Motor neuron (in vitro differentiated cells): Measurements from ENCODE around the gene TRMT44. TPM values are rescaled to one million over a fixed set of nuclear protein-coding genes. Genes with fewer than 3 reads are reported as not detected.
A peak's percentile ranks its signal among the peaks of the same experiment; 100 is the strongest.
"Not testable (repeated sequence)": the region's sequence is repeated elsewhere in the genome, so short reads cannot be mapped to it uniquely, and the experiment has no call there.

Experiments
- ATAC-seq, 8 experiments: fragments of 200-7000 bp; cut with Tn5 transposase; replicated peaks in 6 of 8; 2 replicates each; pipeline ENCODE4 v1.8.0; 2021; ENCODE audit warnings: mild to moderate bottlenecking in 8 of 8, moderate library complexity in 8 of 8
- H3K27ac ChIP-seq, 2 donors: fragments of 250-450 bp; sonication (Bioruptor Pico); 2 replicates each; pipeline ENCODE4 v1.9.0; 2021; ENCODE audit warnings: antibody characterized with exemption in 2 of 2, mild to moderate bottlenecking in 2 of 2, moderate library complexity in 1 of 2
- H3K4me1 ChIP-seq, 2 donors: fragments of 250-450 bp; sonication (Bioruptor Pico); replicated peaks in 1 of 2; 2 replicates each; pipeline ENCODE4 v1.6.1; 2021; ENCODE audit warnings: antibody characterized with exemption in 2 of 2, mild to moderate bottlenecking in 2 of 2, moderate library complexity in 1 of 2
- H3K4me3 ChIP-seq, 5 donors: fragments of 250-450 bp; sonication (Bioruptor Pico); 2 replicates each; pipeline ENCODE4 v1.9.0; 2021; ENCODE audit warnings: antibody characterized with exemption in 5 of 5, mild to moderate bottlenecking in 5 of 5, moderate library complexity in 4 of 5
- WGBS, 10 experiments: fragments of 450-650 bp; shearing (Covaris generic); methylation state at CpG; one replicate each; pipeline ENCODE4 v1.0.0; 2022; 5-methylcytosine and 5-hydroxymethylcytosine counted together
- in situ Hi-C, 9 experiments: fragments of 400-800 bp; cut with MboI; loops; one replicate each; pipeline ENCODE4 v1.15.0; 2021; ENCODE audit warnings: low sequenced_read_pairs in 9 of 9, low pct_unique_long_range_greater_than_20kb in 2 of 9; ENCODE audit not compliant: unreplicated experiment in 9 of 9
- total RNA-seq, 8 experiments: library from RNA; unstranded; fragments of 300-600 nt; gene quantifications; 2 replicates each; pipeline versions ENCODE4 v1.2.3 to v1.2.4, GENCODE V29; 2022

Gene TRMT44
- total RNA-seq, 8 experiments from 2014 or later: 7.9 to 18.4 (median 11.1) TPM

DNA sequence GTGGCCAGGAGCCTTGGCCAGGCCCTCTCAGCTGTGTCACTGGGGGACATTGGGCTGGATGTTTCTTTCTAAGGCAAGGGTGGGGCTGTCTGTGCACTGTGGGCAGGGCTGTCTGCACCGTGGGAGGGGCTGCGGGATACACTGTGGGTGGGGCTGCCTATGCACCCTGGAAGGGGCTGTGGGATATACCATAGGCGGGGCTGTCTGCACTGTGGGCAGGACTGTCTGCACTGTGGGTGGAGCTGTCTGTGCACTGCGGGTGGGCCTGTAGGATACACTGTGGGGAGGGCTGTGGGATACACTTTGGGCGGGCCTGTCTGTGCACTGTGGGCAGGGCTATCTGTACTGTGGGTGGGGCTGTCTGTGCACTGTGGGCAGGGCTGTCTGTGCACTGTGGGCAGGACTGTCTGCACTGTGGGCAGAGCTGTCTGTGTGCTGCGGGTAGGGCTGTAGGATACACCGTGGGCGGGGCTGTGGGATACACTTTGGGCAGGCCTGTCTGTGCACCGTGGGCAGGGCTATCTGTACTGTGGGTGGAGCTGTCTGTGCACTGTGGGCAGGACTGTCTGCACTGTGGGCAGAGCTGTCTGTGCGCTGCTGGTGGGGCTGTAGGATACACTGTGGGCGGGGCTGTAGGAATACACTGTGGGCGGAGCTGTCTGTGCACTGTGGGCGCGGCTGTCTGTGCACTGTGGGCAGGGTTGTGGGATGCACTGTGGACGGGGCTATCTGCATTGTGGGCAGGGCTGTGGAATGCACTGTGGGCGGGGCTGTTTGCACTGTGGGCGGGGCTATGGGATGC is 31.1 kb upstream of the TRMT44 start:
- WGBS, 10 experiments: 92 to 95% methylated on average over 2 to 4 of the region's 17 CpGs; no CpG with 5 or more reads in 8 of the 10 experiments
- Histone ChIP-seq H3K4me3 (no peak overlapping the region), H3K27ac (no peak overlapping the region), H3K4me1 (peaks cover 5 to 6% of the 10 kb centered on the region in 2 donors)
- peak in 6 of 8 experiments; percentile 11 to 91 (median 55) for ATAC-seq
- in situ Hi-C loops: loop anchor here in 8 of 9 experiments (10.0 to 25.0 kb wide), 2 partner anchors 165 to 172 kb away; no protein-coding TSS in a partner anchor

DNA sequence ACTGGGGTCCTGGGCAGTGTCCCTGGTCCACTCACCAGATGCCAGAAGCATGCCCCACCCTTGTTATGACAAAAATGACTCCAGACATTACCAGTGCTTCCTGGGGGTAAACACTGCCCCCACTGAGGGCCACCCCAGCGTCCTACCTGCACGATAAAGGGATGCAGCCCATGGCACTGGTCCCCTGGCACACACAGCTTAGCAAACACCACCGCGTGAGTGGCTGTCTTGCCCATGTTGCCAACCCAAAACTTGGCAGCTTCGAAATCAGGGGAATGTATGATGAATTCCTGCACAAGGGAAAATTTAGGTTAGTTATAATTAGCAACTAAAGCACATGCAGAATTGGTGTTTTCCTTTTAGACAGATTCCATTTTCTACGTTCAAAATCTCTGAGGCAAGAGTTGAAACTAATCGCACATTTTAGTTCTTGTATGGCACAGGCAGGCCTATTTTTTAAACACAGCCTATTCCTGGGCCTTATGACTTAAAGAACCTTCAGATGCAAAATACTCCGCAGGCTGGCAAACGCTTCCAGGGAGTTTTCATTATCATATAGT is 30.4 kb upstream of the TRMT44 start:
- Histone ChIP-seq H3K27ac (no peak overlapping the region), H3K4me1 (peaks cover 5 to 6% of the 10 kb centered on the region in 2 donors), H3K4me3 (no peak overlapping the region)
- in situ Hi-C loops: loop anchor here in 1 of 9 experiments (25.0 kb wide), 1 partner anchor 173 kb away; no protein-coding TSS in a partner anchor
- 10 to 85% (median 69%) methylated on average over 1 to 7 of the region's 9 CpGs for WGBS, 10 experiments
- no peak for ATAC-seq

DNA sequence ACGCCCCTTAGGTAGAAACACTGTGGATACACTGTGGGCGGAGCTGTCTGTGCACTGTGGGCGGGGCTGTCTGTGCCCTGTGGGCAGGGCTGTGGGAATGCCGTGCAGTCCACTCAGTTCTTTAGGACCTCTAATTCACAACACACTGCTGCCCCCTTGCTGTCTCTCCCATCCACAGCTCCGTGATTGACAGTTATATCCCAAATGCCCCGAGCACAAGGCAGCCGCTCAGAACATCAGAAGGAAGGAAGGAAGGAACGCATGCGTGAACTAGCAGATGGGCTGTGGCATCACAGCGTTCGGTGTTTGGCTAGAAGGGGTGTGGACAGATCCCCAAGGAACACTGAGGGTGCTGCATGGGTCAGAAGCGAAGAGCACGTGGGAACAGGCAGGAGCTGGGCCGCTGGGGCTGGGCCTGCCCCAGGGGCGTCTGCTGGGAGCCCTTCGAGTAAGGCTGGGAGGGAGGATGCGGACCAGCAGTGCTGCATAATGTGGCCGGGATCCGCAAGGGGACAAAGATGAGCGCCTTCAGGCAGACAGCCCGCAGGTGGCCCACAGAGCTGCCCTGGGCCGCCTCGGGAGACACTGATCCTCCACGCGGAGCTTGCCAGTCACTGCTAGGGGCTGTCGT is 29.8 kb upstream of the TRMT44 start:
- peaks cover 5 to 6% of the 10 kb centered on the region in 2 donors for H3K4me1 ChIP-seq
- peak in 7 of 8 experiments; percentile 1 to 96 (median 90) for ATAC-seq
- in situ Hi-C loops: loop anchor here in 1 of 9 experiments (25.0 kb wide), 1 partner anchor 173 kb away; no protein-coding TSS in a partner anchor
- 19 to 80% (median 40%) methylated on average over 1 to 16 of the region's 26 CpGs; no CpG with 5 or more reads in 3 of the 10 experiments for WGBS, 10 experiments
- no peak overlapping the region for H3K4me3 ChIP-seq
- peak overlapping the region in 1 of 2 donors; percentile 2 for H3K27ac ChIP-seq

DNA sequence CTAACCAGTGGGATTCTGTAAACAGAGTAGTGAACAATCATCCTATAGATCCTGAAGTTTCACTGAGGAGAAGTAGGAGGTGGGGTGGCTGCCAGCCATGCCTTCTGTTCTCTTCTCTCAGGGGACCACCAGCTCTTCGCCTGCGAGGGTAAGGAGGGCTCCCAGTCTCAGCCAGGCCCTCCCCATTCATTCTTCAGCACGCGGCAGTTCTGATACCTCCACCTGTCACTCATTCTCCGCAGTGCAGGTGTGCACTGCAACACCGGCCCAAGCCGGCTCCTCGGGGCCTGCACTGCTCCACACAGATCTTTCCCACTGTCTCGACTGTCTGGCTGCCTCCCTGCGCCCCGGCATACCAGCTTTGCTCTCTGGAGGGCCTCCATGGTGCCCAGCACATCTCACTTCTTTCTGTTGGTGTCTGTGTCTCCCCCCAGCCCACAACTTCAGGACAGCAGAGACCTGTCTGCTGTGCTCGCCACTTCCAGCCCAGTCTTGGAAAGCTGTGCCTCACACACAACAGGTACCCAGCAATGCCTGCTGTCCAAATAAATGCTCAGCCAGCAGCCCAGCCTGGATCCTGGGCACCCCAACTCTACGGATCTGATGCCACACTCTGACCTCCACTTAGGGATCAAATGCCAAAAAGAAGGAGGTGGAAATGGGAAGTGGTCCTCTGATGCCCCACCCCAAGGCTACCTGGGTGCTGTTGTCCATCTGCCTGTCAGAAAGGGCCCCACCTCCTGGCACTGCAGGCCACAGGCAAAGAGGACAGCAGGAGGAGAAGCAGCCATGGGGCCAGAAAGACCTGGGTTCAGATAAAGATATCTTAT is 29.0 kb upstream of the TRMT44 start:
- peak overlapping the region in 1 of 2 donors; percentile 2 for H3K27ac ChIP-seq

DNA sequence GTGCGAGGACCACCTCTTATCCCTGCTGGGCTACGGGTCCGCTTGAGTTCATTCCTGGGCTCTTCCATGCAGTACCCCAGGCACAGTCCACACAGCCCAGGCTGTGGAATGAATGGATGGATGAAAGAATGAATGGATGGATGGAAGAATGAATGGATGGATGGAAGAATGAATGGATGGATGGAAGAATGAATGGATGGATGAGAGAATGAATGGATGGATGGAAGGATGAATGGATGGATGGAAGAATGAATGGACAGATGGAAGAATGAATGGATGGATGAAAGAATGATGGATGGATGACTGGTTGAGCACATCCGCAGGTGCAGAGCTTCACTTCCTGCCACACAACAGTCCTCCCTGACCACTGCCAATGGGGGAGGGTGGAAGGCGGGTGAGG is 28.3 kb upstream of the TRMT44 start:
- H3K4me3 ChIP-seq: no peak overlapping the region
- in situ Hi-C loops: loop anchor here in 1 of 9 experiments (25.0 kb wide), 1 partner anchor 175 kb away; no protein-coding TSS in a partner anchor
- no peak for ATAC-seq
- 70 to 100% (median 94%) methylated on average over 1 to 5 of the region's 5 CpGs; no CpG with 5 or more reads in 1 of the 10 experiments for WGBS, 10 experiments
- H3K27ac ChIP-seq: no peak overlapping the region
- H3K4me1 ChIP-seq: peaks cover 5 to 6% of the 10 kb centered on the region in 2 donors

More for the DNA sequence above, 29.0 kb upstream of the TRMT44 start:
- no peak overlapping the region for H3K4me3 ChIP-seq
- in situ Hi-C loops: loop anchor here in 1 of 9 experiments (25.0 kb wide), 1 partner anchor 174 kb away; no protein-coding TSS in a partner anchor
- H3K4me1 ChIP-seq: peaks cover 5 to 6% of the 10 kb centered on the region in 2 donors
- no peak for ATAC-seq
- WGBS, 10 experiments: 20 to 100% (median 91%) methylated on average over 1 to 10 of the region's 13 CpGs; no CpG with 5 or more reads in 5 of the 10 experiments

DNA sequence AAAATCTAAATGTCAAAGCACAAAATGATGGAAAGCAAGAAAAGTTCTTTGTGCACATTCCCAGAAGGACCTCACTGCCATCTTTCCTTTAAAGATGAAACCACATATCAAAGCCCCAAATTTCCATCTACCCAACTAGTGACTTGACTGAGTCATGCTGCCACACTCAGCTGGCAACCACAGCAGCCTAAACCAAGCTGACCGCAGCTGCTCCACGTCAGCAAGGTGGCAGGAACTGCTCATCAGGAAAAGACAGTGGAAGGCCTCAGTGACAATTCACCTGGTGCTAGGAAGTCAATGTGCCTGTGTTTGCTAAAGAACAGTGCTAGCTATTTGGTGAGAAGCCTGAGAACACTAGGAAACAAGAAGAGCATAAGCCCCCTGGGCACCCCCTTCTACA is 26.2 kb upstream of the TRMT44 start:
- Histone ChIP-seq H3K27ac (no peak overlapping the region), H3K4me3 (no peak overlapping the region), H3K4me1 (peaks cover 5 to 6% of the 10 kb centered on the region in 2 donors)
- in situ Hi-C loops: loop anchor here in 1 of 9 experiments (25.0 kb wide), 1 partner anchor 177 kb away; no protein-coding TSS in a partner anchor
- WGBS, 10 experiments: 80 to 100% (median 86%) methylated on average over 1 to 2 of the region's 2 CpGs; no CpG with 5 or more reads in 7 of the 10 experiments
- ATAC-seq: no peak

DNA sequence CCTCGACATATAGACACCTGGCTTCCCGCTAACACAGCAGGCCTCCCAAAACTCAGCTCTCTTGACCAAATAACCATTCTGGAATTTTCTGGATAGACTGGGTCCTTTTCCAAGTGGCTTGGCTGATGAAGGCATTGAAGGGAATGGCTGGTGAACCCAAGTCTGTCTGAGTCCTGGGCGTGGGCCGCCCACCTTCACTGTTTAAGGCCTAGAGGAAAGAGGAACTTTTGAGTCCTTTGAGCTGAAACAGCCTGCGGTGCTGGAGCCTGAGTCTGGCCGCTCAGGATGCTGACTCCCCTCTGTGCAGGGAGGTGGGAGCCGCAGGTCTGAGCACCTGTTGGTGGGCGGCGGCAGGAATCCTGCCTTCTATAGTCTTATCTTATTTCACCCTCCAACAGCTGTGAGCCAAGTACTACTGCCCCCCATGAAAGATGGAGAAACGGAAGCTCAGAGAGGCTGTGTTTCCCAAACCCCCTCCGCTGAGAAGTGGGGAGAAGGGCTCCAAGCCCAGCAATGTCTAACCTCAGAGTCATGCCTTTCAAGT is 23.4 kb upstream of the TRMT44 start:
- Histone ChIP-seq H3K4me3 (no peak overlapping the region), H3K27ac (no peak overlapping the region), H3K4me1 (no peaks in the 10 kb centered on the region)
- ATAC-seq: no peak
- WGBS, 10 experiments: 66 to 100% (median 93%) methylated on average over 1 to 5 of the region's 11 CpGs; no CpG with 5 or more reads in 2 of the 10 experiments
- in situ Hi-C loops: loop anchor here in 1 of 9 experiments (25.0 kb wide), 1 partner anchor 180 kb away; no protein-coding TSS in a partner anchor

DNA sequence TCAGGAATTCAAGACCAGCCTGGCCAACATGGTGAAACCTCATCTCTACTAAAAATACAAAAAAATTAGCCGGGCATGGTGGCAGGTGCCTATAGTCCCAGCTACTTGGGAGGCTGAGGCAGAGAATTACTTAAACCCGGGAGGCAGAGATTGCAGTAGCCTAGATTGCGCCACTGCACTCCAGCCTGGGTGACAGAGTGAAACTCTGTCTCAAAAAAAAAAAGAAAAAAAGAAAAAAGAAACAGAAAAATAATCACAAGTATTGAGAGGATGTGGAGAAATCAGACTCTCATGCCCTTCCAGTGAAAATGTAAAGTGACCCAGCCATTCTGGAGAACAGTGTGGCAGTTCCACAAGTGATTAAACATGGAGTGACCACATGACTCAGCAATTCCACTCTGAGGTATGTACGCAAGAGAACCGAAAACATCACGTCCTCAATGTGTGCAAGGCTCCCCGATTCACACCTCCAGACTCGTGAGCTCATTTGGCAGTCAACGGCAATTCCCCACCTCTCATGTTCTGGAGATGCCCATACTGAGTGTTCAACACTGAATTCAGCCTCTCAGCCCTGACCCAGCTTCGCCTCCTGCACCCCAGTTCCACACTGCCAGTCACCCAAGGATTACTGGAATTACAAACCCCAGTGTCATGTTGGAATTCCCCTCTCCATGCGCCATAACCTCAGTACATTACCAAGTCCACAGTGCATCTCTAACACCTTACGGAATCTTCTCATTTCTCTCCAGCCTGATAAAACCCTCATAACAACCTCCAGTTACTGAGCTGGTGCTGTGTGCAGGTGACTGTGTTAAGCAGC is 21.1 kb upstream of the TRMT44 start:
- no peak overlapping the region for H3K4me3 ChIP-seq
- in situ Hi-C loops: loop anchor here in 1 of 9 experiments (25.0 kb wide), 1 partner anchor 182 kb away; no protein-coding TSS in a partner anchor
- H3K27ac ChIP-seq: no peak overlapping the region
- no peaks in the 10 kb centered on the region for H3K4me1 ChIP-seq
- peak in 1 of 8 experiments; percentile 57 for ATAC-seq
- 50 to 95% (median 89%) methylated on average over 2 to 11 of the region's 12 CpGs; no CpG with 5 or more reads in 1 of the 10 experiments for WGBS, 10 experiments

DNA sequence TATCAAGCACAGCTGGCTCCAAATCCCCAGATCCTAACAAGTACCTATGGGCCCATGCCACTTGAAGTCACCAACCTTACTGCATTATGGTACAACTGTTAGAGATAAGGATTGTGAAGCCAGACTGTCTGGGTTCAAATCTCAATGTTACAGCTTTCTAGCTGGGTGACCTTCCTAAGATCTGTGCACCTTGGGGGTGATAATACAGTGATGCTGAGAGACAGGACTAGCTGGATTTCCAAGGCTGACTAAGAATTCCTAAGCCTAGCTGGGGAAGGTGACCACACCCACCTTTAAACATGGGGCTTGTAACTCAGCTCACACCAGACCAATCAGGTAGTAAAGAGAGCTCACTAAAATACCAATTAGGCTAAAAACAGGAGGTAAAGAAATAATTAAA is 20.4 kb upstream of the TRMT44 start:
- not testable (repeated sequence) for H3K4me3 ChIP-seq, H3K27ac ChIP-seq, H3K4me1 ChIP-seq, ATAC-seq
- in situ Hi-C loops: loop anchor here in 1 of 9 experiments (25.0 kb wide), 1 partner anchor 183 kb away; no protein-coding TSS in a partner anchor

DNA sequence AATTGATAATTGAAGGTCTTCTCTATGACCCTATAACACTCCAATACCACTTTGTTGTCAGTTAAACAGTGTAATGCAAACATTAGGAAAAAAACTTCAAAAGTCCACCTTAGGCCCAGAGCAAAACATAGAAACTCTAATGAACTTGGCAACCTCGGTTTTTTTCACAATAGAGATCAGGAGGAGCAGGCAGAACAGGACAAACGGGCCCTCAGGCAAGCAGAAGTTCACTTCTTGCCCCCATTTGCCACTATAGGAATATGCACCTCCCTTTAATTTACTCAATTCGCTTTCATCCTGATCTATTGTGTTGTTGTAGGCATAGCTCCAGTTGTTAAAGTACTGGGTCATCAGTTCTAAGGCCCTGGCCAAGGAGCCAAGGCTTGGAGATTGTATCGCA is 18.2 kb upstream of the TRMT44 start:
- in situ Hi-C loops: loop anchor here in 1 of 9 experiments (25.0 kb wide), 1 partner anchor 185 kb away; no protein-coding TSS in a partner anchor
- 26 to 74% (median 41%) methylated on average over 2 to 4 of the region's 4 CpGs; no CpG with 5 or more reads in 1 of the 10 experiments for WGBS, 10 experiments
- Histone ChIP-seq H3K4me1 (peaks cover 1 to 5% of the 10 kb centered on the region in 2 donors), H3K4me3 (no peak overlapping the region), H3K27ac (no peak overlapping the region)
- no peak for ATAC-seq

DNA sequence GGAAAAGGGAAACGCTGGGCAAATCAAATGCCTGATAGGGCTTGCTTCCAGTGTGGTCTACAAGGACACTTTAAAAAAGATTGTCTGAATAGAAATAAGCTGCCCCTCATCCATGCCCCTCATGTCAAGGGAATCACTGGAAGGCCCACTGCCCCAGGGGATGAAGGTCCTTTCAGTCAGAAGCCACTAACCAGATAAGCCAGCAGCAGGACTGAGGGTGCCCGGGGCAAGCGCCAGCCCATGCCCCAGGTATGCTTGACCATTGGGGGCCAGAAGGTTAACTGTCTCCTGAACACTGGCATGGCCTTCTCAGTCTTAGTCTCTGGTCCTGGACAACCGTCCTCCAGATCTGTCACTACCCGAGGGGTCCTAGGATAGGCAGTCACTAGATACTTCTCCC is 17.8 kb upstream of the TRMT44 start:
- in situ Hi-C loops: loop anchor here in 1 of 9 experiments (25.0 kb wide), 1 partner anchor 185 kb away; no protein-coding TSS in a partner anchor
- WGBS, 10 experiments: 83 to 100% (median 100%) methylated on average over 1 to 4 of the region's 5 CpGs; no CpG with 5 or more reads in 3 of the 10 experiments
- Histone ChIP-seq H3K4me1 (peaks cover 4 to 7% of the 10 kb centered on the region in 2 donors), H3K4me3 (no peak overlapping the region), H3K27ac (no peak overlapping the region)
- no peak for ATAC-seq
